Central memory CD8-positive, alpha-beta T cell (primary cell): Measurements from ENCODE around the gene ASTN1.

Source experiments
- ATAC-seq: fragments of 150-1000 bp; cut with Tn5 transposase; replicated peaks from 2 replicates; pipeline ENCODE4 v1.10.0; 2022; ENCODE audit warnings: mild to moderate bottlenecking, moderate FRiP score, moderate number of reproducible peaks; ENCODE audit not compliant: poor library complexity, severe bottlenecking; ENCODE audit errors: extremely low read depth
- DNase-seq, 2 donors: peaks; one replicate each; pipeline ENCODE4 v3.0.0; 2021; ENCODE audit warnings: low spot score in 2 of 2
- H3K27ac Mint-ChIP-seq: one replicate; pipeline ENCODE4 v1.8.0; 2022; ENCODE audit warnings: low read depth, mild to moderate bottlenecking, moderate library complexity, mixed read lengths
- H3K27me3 Mint-ChIP-seq: one replicate; pipeline ENCODE4 v1.8.0; 2022; ENCODE audit warnings: mixed read lengths
- H3K36me3 Mint-ChIP-seq: one replicate; pipeline ENCODE4 v1.8.0; 2022; ENCODE audit warnings: mild to moderate bottlenecking, moderate library complexity, mixed read lengths; ENCODE audit not compliant: insufficient read depth
- H3K4me1 Mint-ChIP-seq: one replicate; pipeline ENCODE4 v1.8.0; 2022; ENCODE audit warnings: mixed read lengths
- H3K4me3 Mint-ChIP-seq: one replicate; pipeline ENCODE4 v1.8.0; 2022; ENCODE audit warnings: mild to moderate bottlenecking, moderate library complexity, mixed read lengths
- H3K9me3 Mint-ChIP-seq: one replicate; pipeline ENCODE4 v1.8.0; 2022; ENCODE audit warnings: mixed read lengths

The ASTN1 gene

DNA sequence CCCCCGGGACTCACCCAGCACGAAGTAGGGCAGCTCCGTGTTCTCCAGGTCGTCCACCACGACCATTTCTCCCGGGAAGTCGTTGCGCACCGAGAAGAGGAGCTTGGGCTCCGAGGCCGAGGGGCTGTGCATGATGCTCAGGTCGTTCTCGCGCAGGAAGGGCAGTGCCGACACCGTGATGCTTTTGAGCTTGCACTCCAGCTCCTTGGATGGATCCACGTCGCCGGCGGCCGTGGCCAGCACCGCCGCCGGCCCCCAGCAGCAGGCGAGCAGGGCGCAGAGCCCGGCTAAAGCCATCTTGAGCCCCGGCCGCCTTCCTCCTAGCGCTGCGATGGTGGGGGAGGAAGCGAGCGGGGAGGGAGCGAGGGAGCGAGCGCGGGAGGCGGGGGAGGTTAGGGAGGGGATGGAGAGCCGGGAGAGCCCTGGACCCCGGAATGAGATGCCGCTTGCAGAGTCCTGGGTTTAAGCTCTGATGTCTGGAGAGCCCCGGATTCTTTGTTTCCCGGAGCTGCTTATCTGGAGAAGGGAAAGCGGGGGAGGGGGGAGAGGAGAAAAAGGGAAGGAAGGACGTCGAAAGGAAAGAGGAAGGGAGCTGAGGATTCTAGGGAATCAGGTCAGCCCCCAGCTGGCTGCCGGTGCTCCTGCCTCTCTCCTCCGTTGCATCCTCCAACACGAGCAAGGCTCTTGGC lies at the start of gene ASTN1:
ASTN1 (minus strand) TSS at position 333 of the 689 bp plus-strand sequence; CDS start at position 297, 36 bp downstream.
- H3K27ac Mint-ChIP-seq = no peak within 1 kb of the TSS
- no peak within 1 kb of the TSS for H3K4me3 Mint-ChIP-seq
- H3K9me3 Mint-ChIP-seq = peaks cover 10% of the 10 kb centered on the region
- H3K27me3 Mint-ChIP-seq = peaks cover 19% of the 10 kb centered on the region
- DNase-seq (no peak), ATAC-seq (no peak)
- no peaks in the 10 kb centered on the region for H3K4me1 Mint-ChIP-seq
- peaks cover 3% of the 10 kb centered on the region for H3K36me3 Mint-ChIP-seq

DNA sequence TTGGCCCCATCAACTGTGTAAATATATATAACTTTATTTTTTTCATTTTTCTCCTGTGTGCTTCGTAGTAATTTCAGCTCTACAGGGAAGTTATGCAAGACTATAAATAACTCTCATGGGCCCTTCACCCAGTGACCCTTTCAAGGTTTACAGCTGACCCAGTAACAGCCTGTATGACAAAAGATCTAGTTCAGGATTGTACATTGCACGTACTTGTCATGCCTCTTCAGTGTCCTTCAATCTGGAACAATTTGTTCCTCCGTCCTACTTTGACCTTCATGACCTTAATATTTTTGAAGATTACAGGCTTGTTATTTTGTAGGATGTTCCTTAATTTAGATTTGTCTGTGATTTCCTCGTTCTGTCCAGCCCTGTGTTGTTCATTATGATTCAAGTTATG lies 46.7 kb upstream of the ASTN1 start:
- Mint-ChIP-seq H3K4me1 (no peaks in the 10 kb centered on the region), H3K27ac (no peak overlapping the region), H3K36me3 (no peaks in the 10 kb centered on the region), H3K9me3 (peaks cover 16% of the 10 kb centered on the region), H3K27me3 (no peaks in the 10 kb centered on the region), H3K4me3 (no peak overlapping the region)
- no peak for DNase-seq
- no peak for ATAC-seq

DNA sequence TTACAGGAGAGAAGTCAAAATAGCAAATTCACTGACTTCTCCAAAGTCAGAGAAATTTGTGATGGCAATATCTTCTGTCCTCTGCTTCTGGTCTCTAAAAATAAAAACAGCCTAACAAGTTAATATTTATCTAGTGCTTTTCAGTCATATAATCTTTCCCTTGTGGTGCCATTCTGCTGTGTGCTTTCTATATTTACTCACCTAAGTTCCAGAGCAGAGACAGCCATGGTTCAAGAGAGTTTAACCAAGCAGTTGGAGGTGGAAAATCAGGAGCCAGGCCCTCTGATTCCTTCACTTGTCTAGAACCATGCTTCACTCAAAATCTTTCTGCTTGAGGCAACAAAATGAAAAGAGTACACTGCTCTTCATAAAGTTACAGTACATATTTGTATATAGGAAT lies 45.6 kb upstream of the ASTN1 start:
- Mint-ChIP-seq H3K27ac (no peak overlapping the region), H3K9me3 (peaks cover 15% of the 10 kb centered on the region), H3K4me1 (no peaks in the 10 kb centered on the region), H3K4me3 (no peak overlapping the region), H3K36me3 (no peaks in the 10 kb centered on the region), H3K27me3 (no peaks in the 10 kb centered on the region)
- DNase-seq (no peak), ATAC-seq (no peak)

DNA sequence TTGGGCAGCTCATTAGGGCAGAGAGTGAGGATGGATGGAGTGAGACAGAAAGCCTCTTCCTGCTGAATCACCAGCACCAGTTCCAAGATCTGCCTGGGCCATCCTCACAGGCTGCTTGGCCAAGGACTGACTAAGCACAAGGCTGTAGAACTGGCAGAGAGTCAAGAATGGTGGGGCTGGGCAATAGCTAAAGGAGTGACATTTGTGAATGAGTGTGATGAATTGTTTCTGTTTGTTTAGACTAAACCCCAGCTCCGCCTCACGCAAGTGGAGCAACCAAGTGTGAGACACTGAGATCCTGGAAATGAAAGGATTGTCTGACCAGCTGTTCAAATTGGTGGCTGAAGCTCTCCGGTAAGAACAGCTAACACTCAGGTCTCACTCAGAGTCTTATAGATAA lies 44.8 kb upstream of the ASTN1 start:
- ATAC-seq (no peak), DNase-seq (no peak)
- Mint-ChIP-seq H3K9me3 (peaks cover 11% of the 10 kb centered on the region), H3K36me3 (no peaks in the 10 kb centered on the region), H3K27ac (no peak overlapping the region), H3K4me3 (no peak overlapping the region), H3K4me1 (no peaks in the 10 kb centered on the region), H3K27me3 (no peaks in the 10 kb centered on the region)

DNA sequence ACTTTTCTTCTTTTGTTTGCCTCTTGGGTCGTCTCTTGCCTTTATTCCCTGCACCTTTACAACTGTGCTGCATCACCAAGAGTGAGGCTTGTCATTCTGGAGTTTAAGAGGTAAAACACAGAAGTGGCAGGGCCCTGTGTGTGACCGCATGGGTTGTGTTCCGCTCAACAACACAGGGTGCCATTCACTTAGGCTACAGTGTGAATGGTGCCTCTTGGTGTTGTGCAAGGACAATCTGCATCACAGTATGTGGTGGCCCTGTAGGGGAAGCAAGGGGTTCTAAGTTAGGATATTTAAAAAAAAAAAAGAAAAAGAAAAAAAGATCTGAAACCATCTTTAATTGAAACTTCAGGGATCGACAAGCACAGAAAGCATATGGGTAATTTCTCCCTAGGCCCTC lies 44.4 kb upstream of the ASTN1 start:
- no peak overlapping the region for H3K27ac Mint-ChIP-seq
- H3K4me3 Mint-ChIP-seq = no peak overlapping the region
- H3K36me3 Mint-ChIP-seq = no peaks in the 10 kb centered on the region
- peaks cover 16% of the 10 kb centered on the region for H3K9me3 Mint-ChIP-seq
- no peak for DNase-seq
- no peaks in the 10 kb centered on the region for H3K4me1 Mint-ChIP-seq
- ATAC-seq = no peak
- no peaks in the 10 kb centered on the region for H3K27me3 Mint-ChIP-seq

DNA sequence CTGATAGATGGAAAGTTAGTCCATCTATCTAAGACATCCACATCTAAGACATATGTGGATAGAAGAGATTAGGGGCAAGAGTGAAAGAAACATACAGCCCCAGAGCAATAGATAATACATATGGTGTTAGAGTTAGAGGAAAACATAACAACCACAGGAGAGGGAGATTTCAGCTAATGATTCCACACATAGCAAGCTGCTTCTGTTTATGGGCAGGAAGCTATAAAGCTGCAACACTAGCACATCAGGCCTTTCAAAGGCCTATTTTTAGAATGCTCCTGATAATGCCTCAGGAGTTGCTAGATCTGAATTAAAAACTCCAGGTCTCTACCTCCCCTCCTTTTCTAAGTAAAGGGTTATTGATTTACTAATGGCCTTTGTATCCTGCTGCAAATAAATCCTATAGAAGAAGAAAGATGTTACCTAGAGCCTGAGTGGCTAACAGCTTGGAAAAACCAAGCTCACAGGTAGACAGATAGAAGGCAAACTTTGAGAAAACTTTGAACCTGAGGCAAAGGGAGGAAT lies 42.4 kb upstream of the ASTN1 start:
- ATAC-seq (no peak), DNase-seq (no peak)
- Mint-ChIP-seq H3K9me3 (peaks cover 21% of the 10 kb centered on the region), H3K27ac (no peak overlapping the region), H3K27me3 (no peaks in the 10 kb centered on the region), H3K4me1 (no peaks in the 10 kb centered on the region), H3K4me3 (no peak overlapping the region), H3K36me3 (no peaks in the 10 kb centered on the region)

DNA sequence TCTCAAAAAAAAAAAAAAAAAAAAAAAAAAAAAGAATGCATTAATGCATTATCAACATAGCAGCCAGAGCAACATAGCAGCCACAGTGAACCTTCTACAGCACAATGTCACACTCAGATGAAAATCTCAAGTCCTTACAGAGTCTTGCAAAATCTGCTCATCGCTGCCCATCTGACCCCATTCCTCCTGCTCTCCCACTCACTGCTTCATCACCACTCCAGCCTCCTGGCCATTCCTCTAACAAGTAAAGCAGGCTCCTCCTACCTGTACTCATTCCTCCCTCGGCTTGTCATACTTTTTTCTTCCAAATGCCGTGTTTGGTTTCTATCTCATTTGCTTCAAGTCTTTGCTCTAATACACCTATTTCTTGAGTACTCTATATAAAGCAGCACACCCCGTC lies 35.8 kb upstream of the ASTN1 start:
- no peak for ATAC-seq
- Mint-ChIP-seq H3K27ac (no peak overlapping the region), H3K4me1 (no peaks in the 10 kb centered on the region), H3K4me3 (no peak overlapping the region), H3K27me3 (no peaks in the 10 kb centered on the region), H3K36me3 (no peaks in the 10 kb centered on the region), H3K9me3 (peaks cover 20% of the 10 kb centered on the region)
- no peak for DNase-seq

DNA sequence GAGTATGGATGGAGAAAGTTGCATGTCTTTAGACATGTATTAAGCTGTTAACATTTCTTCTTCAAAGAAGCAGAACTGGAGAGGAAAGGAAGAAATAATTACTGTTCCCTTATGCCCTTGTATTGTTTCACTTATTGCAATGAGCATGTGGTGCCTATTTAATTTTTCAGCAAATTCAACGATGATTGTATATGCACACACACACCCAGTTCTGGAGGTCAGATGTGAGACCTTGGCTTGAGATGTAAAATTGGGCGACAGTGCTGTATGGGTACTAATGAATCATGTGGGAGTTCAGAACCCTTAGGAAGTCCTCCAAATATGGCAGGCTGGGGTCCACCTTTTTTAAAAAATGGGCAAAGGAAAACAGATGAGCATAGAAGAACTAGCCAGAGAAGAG lies 33.7 kb upstream of the ASTN1 start:
- no peaks in the 10 kb centered on the region for H3K36me3 Mint-ChIP-seq
- H3K27ac Mint-ChIP-seq = no peak overlapping the region
- DNase-seq (no peak), ATAC-seq (no peak)
- no peak overlapping the region for H3K4me3 Mint-ChIP-seq
- no peaks in the 10 kb centered on the region for H3K4me1 Mint-ChIP-seq
- peaks cover 17% of the 10 kb centered on the region for H3K9me3 Mint-ChIP-seq
- no peaks in the 10 kb centered on the region for H3K27me3 Mint-ChIP-seq

DNA sequence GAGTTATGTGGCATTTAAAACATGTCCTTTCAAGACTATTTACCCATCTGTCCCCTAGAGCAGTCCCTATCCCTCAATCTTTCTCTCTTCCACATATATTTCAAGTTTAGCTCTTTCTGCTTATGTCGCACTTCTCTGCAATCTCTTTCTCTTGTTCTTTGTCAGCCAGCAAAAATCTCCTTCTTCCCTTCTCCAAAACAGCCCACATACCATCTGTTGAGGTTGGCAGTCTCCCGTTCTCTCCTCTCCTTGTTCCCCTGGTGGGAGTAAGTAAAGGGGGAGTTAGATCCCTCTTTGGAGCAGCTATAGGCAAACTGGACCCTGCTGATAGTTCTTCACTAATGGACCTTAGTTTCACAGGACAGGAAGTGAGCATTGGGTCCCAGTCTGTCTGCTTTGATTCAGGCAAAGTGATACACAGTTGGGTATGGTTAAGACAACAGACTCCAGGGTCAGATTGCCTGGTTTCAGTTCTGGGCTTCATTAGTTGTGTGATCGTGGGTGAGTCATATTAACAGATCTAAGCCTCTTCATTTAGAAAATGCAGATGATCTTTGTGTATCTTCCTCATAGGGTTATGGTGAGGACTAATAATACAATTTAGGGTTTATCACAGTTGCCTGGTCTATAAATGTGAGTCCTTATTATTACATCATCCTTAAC lies 25.9 kb upstream of the ASTN1 start:
- no peak overlapping the region for H3K4me3 Mint-ChIP-seq
- no peaks in the 10 kb centered on the region for H3K4me1 Mint-ChIP-seq
- H3K27me3 Mint-ChIP-seq = no peaks in the 10 kb centered on the region
- peaks cover 13% of the 10 kb centered on the region for H3K9me3 Mint-ChIP-seq
- ATAC-seq (no peak), DNase-seq (no peak)
- H3K36me3 Mint-ChIP-seq = no peaks in the 10 kb centered on the region
- H3K27ac Mint-ChIP-seq = no peak overlapping the region

DNA sequence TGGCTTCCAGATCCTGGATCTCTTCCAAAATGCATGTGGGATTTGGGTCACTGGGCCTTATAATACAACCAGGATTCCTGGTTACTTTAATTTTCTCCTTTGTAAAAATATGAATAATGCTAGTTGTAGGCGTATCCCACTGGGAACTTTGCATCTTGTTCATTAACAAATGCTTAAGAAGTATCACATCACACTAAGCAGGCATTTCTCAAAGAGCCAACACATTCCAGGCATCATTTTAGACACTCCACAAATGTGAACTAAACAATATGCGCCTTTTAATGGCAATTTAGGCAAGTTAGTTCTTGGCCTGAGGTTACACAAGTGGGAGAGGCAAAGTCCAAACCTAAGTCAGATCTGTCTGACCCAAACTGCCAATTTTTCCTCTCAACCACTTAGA lies 22.1 kb upstream of the ASTN1 start:
- Mint-ChIP-seq H3K27ac (no peak overlapping the region), H3K36me3 (no peaks in the 10 kb centered on the region), H3K9me3 (peaks cover 6% of the 10 kb centered on the region), H3K27me3 (no peaks in the 10 kb centered on the region), H3K4me1 (peaks cover 8% of the 10 kb centered on the region), H3K4me3 (no peak overlapping the region)
- ATAC-seq (no peak), DNase-seq (no peak)

DNA sequence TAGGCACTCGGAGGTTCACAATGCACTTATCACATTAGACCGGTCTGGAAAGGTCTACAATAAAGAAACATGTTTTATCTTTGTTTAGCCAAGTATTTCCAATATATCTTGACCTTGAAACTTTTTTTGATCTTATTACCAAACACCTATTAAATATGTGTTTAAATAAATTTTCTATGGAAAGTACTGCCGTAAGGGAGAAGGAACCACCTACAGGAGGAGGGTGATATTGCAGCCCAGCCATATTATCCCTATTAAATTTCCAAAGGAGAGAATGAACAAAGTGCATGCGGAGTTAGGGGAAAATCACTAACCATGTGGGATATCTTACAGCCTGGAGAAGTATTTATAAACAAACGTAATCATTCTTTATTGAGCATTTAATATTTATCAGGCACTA lies 20.7 kb upstream of the ASTN1 start:
- Mint-ChIP-seq H3K4me3 (no peak overlapping the region), H3K9me3 (peaks cover 2% of the 10 kb centered on the region), H3K36me3 (no peaks in the 10 kb centered on the region), H3K27me3 (no peaks in the 10 kb centered on the region), H3K4me1 (peaks cover 12% of the 10 kb centered on the region), H3K27ac (no peak overlapping the region)
- DNase-seq = no peak
- no peak for ATAC-seq

DNA sequence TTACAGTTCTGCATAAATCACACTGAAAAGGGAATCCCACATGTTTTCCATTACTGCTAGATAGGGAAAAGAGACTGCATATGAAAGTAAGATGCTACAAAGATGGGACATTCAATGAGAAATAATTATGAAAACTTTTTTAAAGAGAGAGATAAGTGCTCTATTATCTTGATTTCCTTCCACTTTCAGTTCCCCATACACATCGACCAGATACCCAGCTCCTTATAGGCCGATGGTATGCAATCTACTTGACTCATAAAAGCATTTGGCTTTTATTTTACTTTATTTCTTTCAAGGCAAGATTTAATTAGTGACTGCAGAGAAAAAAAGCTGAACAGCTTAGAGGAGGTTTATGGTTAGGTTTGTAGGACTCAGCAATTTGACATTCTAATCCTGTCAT lies 19.3 kb upstream of the ASTN1 start:
- no peak for ATAC-seq
- Mint-ChIP-seq H3K27ac (no peak overlapping the region), H3K9me3 (no peaks in the 10 kb centered on the region), H3K27me3 (no peaks in the 10 kb centered on the region), H3K4me3 (no peak overlapping the region), H3K4me1 (peaks cover 12% of the 10 kb centered on the region), H3K36me3 (no peaks in the 10 kb centered on the region)
- DNase-seq = no peak

DNA sequence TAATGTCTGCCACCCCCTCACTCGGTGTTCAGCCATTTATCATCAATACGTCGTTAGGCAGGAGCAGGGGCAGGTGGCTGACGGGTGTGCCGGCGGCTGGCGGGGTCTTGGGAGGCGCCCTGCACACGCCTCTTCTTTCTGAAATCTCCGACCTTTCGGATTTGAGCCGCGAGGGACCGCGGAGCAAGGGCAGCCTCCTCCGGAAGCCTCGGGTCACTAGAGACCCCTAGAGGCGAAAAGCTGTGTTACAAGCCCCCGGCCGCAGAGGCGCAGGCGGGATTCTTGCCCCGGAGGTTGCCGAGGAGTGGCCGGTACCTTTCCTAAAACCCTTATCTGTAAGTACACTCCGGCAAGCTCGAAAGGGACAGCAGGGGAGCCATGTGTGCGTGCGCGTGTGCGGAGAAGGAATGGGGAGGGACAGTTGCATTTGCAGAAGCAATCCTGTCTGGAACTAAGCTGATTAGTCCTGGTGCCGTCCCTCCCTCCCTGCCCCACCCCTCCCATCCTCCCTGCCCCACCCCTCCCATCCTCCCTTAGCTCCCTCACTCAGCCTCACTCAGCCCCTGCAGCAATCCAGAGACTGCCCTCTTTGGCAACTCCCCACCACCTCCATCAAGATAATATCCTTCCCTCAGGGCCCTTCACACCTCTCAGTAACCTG lies 17.2 kb upstream of the ASTN1 start:
- Mint-ChIP-seq H3K36me3 (no peaks in the 10 kb centered on the region), H3K9me3 (no peaks in the 10 kb centered on the region), H3K4me3 (no peak overlapping the region), H3K4me1 (peaks cover 12% of the 10 kb centered on the region), H3K27me3 (no peaks in the 10 kb centered on the region), H3K27ac (no peak overlapping the region)
- ATAC-seq (no peak), DNase-seq (no peak)
